Fibroblast of gingiva (primary cell): ENCODE results near the gene AMZ2.
A peak's percentile ranks its signal among the peaks of the same experiment; 100 is the strongest.

Experiments
- DNase-seq: peaks from one replicate; pipeline ENCODE4 v3.0.0-alpha.2; 2011; ENCODE audit warnings: low read depth

AMZ2 gene

DNA sequence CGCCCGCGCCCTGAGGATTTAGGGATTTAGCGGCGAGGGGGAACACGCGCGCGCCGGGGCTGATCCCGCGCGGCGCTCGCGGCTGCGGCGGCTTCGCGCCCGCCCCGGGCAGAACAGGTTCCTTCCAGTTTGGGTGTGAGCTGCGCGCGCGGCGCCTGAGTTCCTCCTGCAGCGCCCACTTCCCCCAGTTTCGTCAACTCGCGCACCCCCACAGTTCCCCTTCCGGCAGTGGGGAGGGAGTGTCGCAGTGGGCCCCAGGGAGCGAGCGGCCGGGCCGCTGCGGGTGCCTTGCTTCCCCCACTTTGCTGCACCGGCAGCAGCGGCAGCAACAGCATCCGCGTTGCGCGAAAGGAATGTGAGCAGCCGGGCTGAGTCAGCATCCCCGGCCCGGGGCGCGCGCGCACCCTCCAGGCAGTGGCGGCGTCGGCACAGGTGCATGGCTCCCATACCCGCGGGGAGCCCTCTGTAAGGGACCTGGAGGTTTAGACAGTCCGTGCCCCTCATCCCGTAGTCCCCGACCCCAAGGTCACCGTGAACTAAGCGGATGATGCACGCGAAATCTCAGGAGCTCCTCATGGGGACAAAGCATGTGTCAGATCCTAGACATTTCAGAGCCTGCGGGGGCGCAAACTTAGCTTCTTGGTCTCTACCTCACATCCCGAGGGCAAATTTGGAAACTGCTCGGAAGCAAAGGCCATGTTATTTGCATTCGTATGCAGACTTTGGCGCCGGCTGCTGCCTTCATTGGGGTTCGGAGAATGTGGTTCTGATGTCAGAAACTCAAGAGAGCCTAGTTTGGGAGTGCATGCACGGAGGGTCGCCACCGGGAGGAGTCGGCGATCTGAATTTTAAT lies 44.2 kb downstream of the AMZ2 start:
- DNase-seq = peak; percentile 61

DNA sequence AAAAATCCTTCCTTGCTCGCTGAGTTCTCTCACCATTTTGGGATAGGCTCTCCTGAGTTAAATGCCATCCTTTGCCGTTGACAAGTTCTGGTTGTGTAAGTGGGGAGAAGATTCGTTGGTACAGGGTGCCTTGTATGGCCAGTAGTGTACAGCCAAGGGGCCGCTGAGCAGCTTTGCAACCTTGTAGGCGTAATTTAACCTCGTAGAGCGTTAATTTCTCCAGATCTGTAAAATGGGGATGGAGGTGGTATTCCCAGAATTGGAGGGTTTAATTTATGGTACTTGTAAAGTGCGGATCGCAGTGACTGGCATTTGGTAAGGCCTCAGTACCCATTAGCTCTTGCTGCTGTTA lies 44.8 kb downstream of the AMZ2 start:
- no peak for DNase-seq

DNA sequence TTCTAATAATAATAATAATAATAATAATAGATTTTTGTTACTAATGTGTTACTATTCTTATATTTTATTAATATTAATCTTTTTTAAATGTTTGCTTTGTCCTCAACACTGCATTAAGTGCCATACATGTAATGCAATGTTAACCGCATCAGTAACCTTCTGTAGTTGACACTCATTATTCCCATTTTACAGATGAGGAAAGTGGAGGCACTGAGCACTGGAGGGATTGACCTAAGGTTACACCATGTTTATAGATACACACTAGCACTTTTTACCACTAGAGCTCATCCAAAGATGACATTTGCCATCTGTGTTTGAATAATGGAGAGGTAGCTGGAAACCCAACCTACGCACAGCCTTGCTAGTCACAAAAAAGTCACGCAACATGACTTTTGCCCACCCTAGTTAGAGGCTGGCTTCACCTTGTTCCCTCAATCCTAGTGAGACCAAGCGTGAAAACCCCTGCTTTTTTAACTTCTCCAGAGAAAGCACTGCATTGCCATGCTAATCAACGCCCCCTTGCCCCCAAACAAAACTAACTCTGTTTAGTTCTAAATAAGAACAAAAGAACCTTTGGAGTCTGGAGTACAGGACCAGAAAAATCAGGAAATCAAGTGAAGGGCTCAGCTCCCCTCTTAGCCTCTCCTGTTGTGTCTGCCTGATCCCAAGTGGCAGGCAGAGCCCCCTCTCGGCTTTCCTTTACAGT lies 45.8 kb downstream of the AMZ2 start:
- DNase-seq = no peak

DNA sequence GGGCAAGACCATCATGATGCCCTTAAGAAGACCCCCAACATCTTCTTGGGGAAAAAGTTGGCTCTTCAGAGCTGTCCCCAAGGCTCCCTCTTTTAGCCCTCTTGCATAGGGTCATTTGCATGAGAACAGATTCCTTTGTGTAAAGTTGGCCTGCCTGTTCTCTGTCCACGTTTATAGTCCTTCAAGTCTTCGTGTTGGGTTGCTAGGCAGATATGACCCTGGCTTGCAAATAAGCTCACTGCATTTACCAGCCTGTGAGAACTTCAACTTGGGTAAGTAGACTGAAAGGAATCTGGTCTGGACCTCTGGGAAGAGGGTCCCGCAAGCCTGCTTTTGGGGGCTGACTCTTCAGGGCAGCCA lies 46.3 kb downstream of the AMZ2 start:
- no peak for DNase-seq

DNA sequence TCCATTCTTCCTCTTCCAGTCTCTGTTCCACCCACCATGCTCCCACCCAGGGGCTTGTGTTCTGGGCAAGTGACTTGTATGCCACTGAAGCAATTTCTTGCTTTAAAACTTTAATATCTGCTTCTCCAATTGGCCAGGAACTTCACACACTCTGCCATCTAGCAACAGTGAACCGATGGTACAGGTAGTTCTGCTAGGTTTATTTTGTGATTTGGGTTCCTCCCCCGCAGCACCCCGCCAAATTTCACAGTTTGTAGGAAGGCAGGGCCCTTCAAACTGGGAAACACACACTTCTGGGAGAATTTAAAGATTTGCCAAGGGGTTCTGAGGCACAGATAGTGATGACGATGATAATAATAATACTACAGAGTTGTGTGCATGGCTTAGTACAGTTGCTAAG lies 46.8 kb downstream of the AMZ2 start:
- DNase-seq = no peak

DNA sequence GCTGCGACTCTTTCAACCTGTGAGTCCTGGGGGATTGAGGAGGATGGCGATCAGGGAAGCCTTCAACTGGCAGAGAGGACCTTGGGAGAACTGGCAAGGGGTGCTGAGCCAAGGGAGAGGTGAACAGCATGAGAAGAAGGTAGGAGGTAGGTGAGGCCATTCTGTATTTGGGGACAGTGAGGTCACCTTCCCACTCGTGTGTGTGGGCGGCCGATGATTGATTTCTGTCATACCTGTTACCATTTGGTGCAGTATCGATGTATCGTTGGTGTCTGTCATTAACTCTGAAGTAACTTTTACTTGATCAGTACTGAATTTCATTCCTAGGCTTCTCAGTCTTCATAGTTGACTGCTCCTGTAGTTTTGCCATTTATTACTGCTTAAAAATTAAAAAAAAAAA lies 47.2 kb downstream of the AMZ2 start:
- DNase-seq = no peak

DNA sequence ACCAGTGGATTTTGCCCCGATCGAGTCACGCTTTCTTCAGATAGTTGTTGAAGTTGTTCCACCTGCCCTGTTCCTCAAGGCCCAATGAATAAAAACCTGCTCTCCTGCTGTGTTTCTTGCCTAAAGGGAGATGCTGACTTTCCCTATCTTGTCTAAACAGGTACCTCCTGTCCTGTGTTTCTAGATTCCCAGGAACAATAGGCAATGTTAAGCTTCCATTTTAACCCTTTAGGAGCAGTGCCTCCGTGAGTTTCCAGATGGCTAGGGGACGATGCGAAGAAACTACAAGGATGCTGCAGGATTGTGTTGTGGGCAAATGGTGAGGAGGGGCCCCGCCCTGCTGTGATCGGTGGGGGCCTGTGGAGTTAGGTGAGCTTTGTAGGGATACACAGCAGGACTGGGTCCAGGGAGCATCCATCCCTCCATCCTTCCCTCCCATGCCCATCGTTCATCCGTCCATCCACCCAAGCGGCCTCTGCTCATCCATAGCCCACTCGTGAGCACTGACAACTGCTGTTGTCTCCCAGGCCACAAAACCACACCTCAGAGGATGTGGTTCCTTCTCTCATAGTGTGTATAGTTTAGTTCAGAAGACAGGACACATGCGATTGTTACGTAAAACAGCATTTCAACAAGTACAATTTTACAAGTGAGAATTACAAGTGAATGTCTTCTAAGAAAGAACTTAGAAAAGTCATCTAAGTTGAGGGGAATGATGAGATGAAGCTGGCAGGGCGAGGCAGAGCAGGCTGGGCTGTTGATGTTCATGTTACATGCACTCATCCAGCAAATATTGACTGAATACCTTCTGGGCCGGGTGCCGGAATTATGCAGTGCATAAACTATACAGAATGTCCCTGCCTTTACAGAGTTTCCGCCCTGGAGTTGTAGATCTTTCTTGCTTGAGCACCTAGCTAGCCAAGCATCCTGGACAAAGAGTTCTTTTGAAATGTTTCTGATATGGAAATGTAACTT lies 48.7 kb downstream of the AMZ2 start:
- no peak for DNase-seq

DNA sequence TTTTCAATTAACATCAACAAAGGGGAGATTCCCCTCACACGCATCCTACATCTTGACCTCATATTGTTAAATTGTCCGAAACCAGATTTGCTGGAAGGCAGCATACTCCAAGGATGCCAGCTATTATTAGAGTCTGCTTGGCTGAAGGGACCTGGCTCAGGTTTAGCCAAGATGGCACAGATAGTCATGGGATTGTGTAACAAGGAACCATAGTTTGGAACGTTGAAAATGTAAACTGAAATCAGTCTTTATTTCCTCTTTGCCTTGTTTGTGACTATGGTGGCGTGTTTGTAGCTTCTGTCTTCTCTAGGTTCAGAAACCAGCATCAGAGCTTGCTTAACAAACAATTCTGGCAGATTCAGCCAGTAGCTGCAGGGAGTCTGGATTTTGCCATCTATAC lies 49.4 kb downstream of the AMZ2 start:
- peak; percentile 88 for DNase-seq

DNA sequence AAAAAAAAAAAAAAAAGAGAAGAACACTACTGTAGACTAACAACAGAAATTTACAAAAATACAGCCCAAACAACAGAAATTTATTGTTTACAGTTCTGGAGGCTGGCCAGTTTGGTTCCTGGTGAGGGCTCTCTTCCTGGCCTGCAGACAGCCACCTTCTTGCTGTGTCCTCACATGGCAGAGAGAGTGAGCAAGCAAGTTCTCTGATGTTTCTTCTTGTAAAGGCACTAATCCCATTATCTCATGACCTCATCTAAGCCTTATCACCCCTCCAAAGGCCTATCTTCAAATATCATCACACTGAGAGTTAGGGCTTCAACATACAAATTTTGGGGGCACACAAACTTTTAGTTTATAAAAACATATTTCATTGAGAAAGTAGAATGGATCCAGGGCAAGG lies 50.8 kb downstream of the AMZ2 start:
- DNase-seq = no peak

DNA sequence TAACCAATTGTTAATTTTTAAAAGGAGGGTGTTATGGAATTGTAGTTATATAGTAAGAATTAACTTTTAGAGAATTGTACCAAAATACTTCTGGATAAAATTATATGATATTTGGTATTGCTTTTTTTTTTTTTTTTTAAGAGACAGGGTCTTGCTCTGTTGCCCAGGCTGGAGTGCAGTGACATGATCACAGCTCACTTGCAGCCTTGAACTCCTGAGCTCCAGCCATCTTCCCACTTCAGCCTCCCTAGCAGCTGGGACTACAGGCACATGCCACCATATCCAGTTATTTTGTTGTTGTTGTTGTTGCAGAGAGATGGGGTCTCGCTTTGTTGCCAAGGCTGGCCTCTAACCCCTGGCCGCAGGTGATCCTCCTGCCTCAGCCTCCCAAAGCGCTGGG lies 52.0 kb downstream of the AMZ2 start:
- no peak for DNase-seq

DNA sequence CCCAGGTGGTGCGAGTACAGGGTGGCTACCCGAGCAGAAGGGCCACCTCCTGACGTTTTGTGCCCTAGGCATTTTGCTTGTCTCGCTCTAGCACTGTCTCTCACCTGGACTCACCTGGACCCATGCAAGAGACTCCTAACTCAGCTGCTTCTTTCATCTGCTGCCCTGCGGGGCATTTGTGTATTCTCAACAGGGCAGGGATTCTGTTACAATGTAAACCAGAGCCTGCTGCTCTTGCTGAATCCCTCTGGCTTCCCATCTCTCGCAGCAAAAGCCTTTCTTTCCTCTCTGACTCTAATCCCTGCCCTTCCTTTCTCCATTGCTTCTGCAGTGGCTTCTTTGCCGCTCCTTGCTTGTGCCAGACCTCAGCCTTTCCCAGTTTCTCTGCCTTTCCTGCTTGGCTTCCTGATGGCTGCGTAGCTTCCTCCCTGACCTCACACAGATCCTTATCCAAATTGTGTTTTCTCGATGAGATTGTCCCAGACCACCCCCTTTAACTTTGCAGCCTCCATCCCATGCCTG lies 53.7 kb downstream of the AMZ2 start:
- no peak for DNase-seq

DNA sequence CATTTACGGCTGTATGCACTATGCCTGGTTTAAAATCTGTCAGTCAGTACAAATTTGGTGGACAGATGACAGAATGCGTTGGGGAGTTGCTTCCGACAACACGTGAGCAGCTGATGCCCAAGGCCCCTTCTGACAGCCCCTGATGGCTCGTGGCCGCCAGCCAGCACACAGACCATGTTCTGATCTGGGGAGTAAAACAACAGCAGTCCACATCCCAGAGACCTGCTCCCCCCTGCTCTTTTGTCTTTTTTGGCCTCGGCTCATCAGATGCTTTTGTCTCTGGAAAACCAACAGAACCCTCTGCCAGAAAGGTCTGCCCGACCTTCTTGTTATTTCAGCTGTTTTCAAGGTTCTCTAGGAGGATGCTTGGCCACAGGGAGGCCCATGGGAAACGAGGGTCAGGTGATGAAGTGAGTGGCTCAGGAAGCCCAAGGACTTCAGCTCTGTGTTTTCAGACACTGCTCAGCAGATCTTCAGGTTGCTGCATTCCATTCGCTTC lies 54.3 kb downstream of the AMZ2 start:
- no peak for DNase-seq

DNA sequence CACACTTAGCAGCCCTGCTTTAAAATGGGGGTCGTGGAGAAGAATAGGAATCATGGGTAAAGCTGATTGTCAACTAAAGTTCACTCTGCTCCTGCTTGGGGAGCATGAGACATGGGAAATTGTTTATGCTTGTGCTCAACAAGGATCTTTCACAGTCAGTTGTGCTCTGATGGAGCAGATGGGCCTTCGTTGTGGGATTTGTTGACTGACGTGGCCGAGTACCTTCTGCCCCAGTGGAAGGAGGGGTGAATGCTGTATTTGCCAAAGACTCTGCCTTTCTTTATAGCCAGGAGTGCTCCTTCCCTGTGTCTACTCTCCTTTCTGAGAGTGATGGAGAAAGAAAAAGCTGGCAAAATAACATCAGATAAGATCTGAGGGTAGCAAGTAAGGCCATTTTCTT lies 54.8 kb downstream of the AMZ2 start:
- DNase-seq = no peak

DNA sequence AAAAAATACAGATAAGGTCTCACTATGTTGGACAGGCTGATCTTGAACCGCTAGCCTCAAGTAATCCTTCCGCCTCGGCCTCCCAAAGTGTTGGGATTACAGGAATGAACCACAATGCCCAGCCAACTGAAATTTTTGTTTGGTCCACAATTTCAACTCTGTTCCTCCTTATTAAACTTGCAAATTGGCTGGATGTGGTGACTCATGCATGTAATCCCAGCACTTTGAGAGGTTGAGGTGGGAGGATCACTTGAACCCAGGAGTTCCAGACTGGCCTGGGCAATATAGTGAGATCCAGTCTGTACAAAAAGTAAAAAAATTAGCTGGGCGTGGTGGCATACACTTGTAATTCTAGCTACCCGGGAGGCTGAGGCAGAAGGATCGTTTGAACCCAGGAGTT lies 56.9 kb downstream of the AMZ2 start:
- DNase-seq = no peak

DNA sequence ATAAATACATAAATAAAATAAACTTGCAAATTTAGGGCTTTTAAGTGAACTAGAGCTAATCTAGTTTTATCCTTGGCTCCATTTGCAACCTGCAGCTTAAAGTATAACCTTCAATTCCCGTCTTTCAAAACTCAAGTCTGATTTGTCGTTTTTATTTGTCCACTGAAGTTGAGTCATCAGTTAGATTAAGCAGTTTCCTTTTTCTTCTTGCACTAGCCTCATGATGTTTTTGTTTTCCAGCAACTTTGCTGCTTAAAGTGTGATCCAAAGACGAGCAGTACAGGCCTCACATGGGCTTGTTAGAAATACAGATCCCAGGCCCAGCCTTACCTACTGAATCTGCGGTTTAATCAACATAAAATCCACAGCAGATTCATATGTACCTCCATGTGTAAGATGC lies 57.3 kb downstream of the AMZ2 start:
- no peak for DNase-seq
